T-helper 2 cell treated with Interferon-gamma antibody and Interleukin-4, amounts not matched to agents 5 μg/mL and 100 μg/mL, for 36 hours (primary cell): ENCODE measurements around the gene GON4L.
"Not testable (repeated sequence)": the region's sequence is repeated elsewhere in the genome, so short reads cannot be mapped to it uniquely, and the experiment has no call there.

Experiments used
- DNase-seq: peaks from one replicate; pipeline ENCODE4 v3.0.0; 2021; ENCODE audit warnings: low spot score
- H3K27ac Mint-ChIP-seq: one replicate; pipeline ENCODE4 v1.8.0; 2021; ENCODE audit warnings: mild to moderate bottlenecking, mixed read lengths
- H3K27me3 Mint-ChIP-seq: one replicate; pipeline ENCODE4 v1.8.0; 2021; ENCODE audit warnings: low read depth, mixed read lengths
- H3K36me3 Mint-ChIP-seq: one replicate; pipeline ENCODE4 v1.8.0; 2021; ENCODE audit warnings: low read depth, mixed read lengths
- H3K4me1 Mint-ChIP-seq: one replicate; pipeline ENCODE4 v1.8.0; 2021; ENCODE audit warnings: low read depth, mixed read lengths
- H3K4me3 Mint-ChIP-seq: one replicate; pipeline ENCODE4 v1.8.0; 2022; ENCODE audit warnings: mild to moderate bottlenecking, moderate library complexity, mixed read lengths
- H3K9me3 Mint-ChIP-seq: one replicate; pipeline ENCODE4 v1.8.0; 2021; ENCODE audit warnings: mixed read lengths

Gene GON4L

DNA sequence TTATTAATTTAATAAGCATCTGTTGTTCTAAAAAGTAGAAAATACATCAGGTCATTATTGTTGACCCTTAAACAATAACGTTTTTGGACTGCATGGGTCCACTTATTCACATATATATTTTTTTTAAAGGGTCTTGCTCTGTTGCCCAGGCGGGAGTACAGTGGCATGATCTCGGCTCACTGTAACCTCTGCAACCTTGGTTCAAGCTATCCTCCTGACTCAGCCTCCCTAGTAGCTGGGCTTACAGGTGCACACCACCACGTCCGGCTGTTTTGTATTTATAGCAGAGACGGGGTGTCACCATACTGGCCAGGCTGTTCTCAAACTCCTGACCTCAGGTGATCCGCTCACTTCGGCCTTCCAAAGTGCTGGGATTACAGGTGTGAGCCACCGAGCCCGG is 115.1 kb downstream of the GON4L start:
- peaks cover 4% of the 10 kb centered on the region for H3K4me1 Mint-ChIP-seq
- peaks cover 6% of the 10 kb centered on the region for H3K36me3 Mint-ChIP-seq
- no peaks in the 10 kb centered on the region for H3K9me3 Mint-ChIP-seq
- H3K27ac Mint-ChIP-seq = no peak overlapping the region
- no peaks in the 10 kb centered on the region for H3K27me3 Mint-ChIP-seq
- no peak for DNase-seq
- no peak overlapping the region for H3K4me3 Mint-ChIP-seq

DNA sequence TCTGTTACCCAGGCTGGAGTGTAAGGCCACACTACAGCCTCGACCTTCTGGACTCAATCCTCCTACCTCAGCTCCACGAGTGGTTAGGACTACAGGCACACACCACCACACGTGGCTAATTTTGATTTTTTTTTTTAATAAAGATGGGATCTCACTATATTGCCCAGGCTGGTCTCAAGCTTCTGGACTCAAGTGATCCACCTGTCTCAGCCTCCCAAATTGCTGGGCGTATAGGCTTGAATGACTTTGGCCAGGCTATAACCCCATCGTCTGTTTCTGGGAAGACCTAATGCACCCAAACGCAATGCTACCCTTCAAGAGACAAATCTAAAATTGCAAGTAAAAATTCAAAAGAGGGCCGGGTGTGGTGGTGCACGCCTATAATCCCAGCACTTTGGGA is 116.0 kb downstream of the GON4L start:
- H3K9me3 Mint-ChIP-seq = no peaks in the 10 kb centered on the region
- H3K36me3 Mint-ChIP-seq = peaks cover 14% of the 10 kb centered on the region
- no peak overlapping the region for H3K27ac Mint-ChIP-seq
- peaks cover 4% of the 10 kb centered on the region for H3K4me1 Mint-ChIP-seq
- no peaks in the 10 kb centered on the region for H3K27me3 Mint-ChIP-seq
- H3K4me3 Mint-ChIP-seq = no peak overlapping the region
- DNase-seq = no peak

- no peak overlapping the region for H3K4me3 Mint-ChIP-seq
- no peak overlapping the region for H3K27ac Mint-ChIP-seq
- H3K4me1 Mint-ChIP-seq = no peaks in the 10 kb centered on the region
- H3K9me3 Mint-ChIP-seq = no peaks in the 10 kb centered on the region
- H3K36me3 Mint-ChIP-seq = peaks cover 31% of the 10 kb centered on the region
- DNase-seq = peak; percentile 8
- H3K27me3 Mint-ChIP-seq = no peaks in the 10 kb centered on the region
Measured at GRCh38 chr1:155729031-155729898, 127.7 kb downstream of the GON4L start.

DNA sequence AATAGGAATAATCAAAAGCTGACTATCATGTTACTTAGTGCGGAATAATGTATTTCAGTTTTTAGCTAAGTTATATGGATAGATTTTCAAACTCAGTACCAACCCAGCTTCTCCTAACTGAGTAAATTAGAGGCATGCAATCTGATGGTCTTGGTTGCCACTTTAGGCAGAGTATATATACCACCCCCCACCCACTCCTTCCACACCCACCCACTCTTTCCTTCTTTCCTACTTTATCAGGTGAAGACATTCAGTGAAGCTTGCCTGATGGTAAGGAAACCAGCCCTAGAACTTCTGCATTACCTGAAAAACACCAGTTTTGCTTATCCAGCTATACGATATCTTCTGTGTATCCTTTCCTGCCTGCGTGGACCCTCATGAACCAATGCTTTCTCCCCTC is 131.9 kb downstream of the GON4L start:
- Mint-ChIP-seq H3K4me1 (no peaks in the 10 kb centered on the region), H3K36me3 (peaks cover 14% of the 10 kb centered on the region), H3K27ac (no peak overlapping the region), H3K9me3 (no peaks in the 10 kb centered on the region), H3K4me3 (no peak overlapping the region), H3K27me3 (no peaks in the 10 kb centered on the region)
- DNase-seq = no peak

DNA sequence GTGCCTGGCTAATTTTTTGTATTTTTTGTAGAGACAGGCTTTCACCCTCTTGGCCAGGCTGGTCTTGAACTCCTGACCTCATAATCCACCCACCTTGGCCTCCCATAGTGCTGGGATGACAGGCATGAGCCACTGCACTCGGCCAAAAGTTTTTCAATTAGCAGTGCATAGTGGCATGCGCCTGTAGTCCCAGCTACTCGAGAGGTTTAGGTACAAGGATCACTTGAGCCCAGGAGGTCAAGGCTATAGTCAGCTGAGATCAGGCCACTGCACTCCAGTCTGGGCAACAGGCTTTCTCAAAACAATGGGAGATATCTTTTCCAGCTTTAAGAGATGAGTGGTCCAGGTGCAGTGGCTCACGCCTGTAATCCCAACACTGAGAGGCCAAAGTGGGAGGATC is 137.3 kb downstream of the GON4L start:
- Mint-ChIP-seq H3K27ac (no peak overlapping the region), H3K4me1 (peaks cover 13% of the 10 kb centered on the region), H3K4me3 (no peak overlapping the region), H3K9me3 (no peaks in the 10 kb centered on the region), H3K36me3 (peaks cover 23% of the 10 kb centered on the region), H3K27me3 (no peaks in the 10 kb centered on the region)
- no peak for DNase-seq

DNA sequence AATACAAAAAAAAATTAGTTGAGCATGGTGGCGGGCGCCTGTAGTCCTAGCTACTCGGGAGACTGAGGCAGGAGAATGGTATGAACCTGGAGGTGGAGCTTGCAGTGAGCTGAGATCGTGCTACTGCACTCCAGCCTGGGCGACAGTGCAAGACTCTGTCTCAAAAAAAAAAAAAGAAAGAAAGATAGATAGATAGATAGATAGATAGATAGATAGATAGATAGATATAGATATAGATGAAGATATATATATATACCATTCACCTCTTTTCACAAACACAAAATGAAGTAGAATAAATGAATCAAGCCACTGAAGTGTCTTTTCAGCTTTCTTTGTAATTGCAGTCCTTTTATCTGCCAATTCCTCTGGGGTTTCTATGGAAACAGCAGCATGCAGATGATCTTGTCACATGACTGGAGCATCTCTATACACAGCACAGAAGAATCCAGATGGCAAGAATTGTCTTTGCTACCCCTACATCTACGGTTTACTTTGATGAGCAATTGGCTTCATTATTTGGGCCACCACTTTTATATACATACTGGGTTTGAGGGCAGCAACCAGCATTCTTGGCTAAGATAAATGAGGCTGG is 138.4 kb downstream of the GON4L start:
- H3K27ac Mint-ChIP-seq, DNase-seq, H3K4me3 Mint-ChIP-seq, H3K9me3 Mint-ChIP-seq, H3K27me3 Mint-ChIP-seq: not testable (repeated sequence)
- Mint-ChIP-seq H3K36me3 (peaks cover 26% of the 10 kb centered on the region), H3K4me1 (peaks cover 15% of the 10 kb centered on the region)

- no peak overlapping the region for H3K4me3 Mint-ChIP-seq
- H3K27me3 Mint-ChIP-seq = no peaks in the 10 kb centered on the region
- H3K4me1 Mint-ChIP-seq = peaks cover 18% of the 10 kb centered on the region
- no peak for DNase-seq
- no peaks in the 10 kb centered on the region for H3K9me3 Mint-ChIP-seq
- peak overlapping the region; percentile 41 for H3K27ac Mint-ChIP-seq
- H3K36me3 Mint-ChIP-seq = peaks cover 36% of the 10 kb centered on the region
Measured at GRCh38 chr1:155717041-155717440, 140.0 kb downstream of the GON4L start.

- H3K4me1 Mint-ChIP-seq = peaks cover 19% of the 10 kb centered on the region
- DNase-seq = no peak
- H3K4me3 Mint-ChIP-seq = no peak overlapping the region
- H3K9me3 Mint-ChIP-seq = no peaks in the 10 kb centered on the region
- peaks cover 38% of the 10 kb centered on the region for H3K36me3 Mint-ChIP-seq
- H3K27me3 Mint-ChIP-seq = no peaks in the 10 kb centered on the region
- H3K27ac Mint-ChIP-seq = peak overlapping the region; percentile 50
Measured at GRCh38 chr1:155715777-155716176, 141.2 kb downstream of the GON4L start.

- DNase-seq, H3K27ac Mint-ChIP-seq, H3K4me3 Mint-ChIP-seq, H3K9me3 Mint-ChIP-seq, H3K27me3 Mint-ChIP-seq: not testable (repeated sequence)
- H3K36me3 Mint-ChIP-seq = peaks cover 39% of the 10 kb centered on the region
- peaks cover 19% of the 10 kb centered on the region for H3K4me1 Mint-ChIP-seq
Measured at GRCh38 chr1:155715056-155715455, 142.0 kb downstream of the GON4L start.

DNA sequence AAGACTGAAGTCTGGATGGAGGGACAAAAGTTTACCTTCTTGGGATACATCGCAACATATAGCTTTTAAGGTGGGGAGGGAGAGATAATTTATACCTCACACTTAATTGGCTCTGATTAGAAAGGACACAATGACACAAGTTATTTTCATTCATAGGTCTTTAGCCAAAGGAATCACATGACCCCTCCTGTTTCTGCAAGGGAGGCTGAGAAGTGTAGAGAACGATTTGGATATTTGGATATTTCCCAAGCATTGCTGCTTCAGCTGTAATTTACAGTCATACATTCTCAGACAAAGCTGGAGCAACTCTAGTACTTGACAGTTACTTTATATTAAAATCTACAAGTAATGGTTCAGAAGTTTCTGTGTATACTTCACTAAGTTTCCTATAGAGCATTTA is 143.9 kb downstream of the GON4L start:
- no peak for DNase-seq
- Mint-ChIP-seq H3K9me3 (peaks cover 3% of the 10 kb centered on the region), H3K27ac (no peak overlapping the region), H3K4me1 (peaks cover 19% of the 10 kb centered on the region), H3K27me3 (no peaks in the 10 kb centered on the region), H3K36me3 (peaks cover 41% of the 10 kb centered on the region), H3K4me3 (no peak overlapping the region)

DNA sequence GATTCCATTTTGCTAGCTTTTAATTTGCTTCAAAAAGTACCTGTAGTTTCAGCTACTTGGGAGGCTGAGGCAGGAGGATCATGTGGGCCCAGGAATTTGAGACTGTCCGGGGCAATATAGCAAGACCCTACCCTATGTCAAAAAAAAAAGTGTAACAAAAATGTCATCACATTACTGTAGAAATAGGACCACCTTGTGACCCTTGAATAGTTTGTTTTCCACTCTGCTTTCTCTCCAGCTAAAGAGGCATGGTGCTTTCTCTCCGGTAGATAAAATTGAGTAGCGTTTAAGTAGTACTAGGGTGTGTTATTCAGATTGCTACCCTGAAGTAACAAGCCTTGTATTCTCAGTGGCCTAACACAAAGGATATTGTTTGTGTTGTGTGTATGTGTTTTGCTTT is 144.4 kb downstream of the GON4L start:
- H3K27ac Mint-ChIP-seq, H3K4me3 Mint-ChIP-seq, H3K27me3 Mint-ChIP-seq, H3K9me3 Mint-ChIP-seq, DNase-seq: not testable (repeated sequence)
- Mint-ChIP-seq H3K4me1 (peaks cover 24% of the 10 kb centered on the region), H3K36me3 (peaks cover 41% of the 10 kb centered on the region)

GRCh38 chr1:155711457-155711856 is 145.6 kb downstream of the GON4L start:
- not testable (repeated sequence) for H3K27ac Mint-ChIP-seq, H3K4me3 Mint-ChIP-seq, H3K27me3 Mint-ChIP-seq, H3K9me3 Mint-ChIP-seq, DNase-seq
- peaks cover 36% of the 10 kb centered on the region for H3K36me3 Mint-ChIP-seq
- H3K4me1 Mint-ChIP-seq = peaks cover 20% of the 10 kb centered on the region

GRCh38 chr1:155709391-155709790 is 147.6 kb downstream of the GON4L start:
- Mint-ChIP-seq H3K36me3 (peaks cover 33% of the 10 kb centered on the region), H3K4me3 (no peak overlapping the region), H3K27ac (no peak overlapping the region), H3K9me3 (peaks cover 3% of the 10 kb centered on the region), H3K4me1 (peaks cover 16% of the 10 kb centered on the region), H3K27me3 (no peaks in the 10 kb centered on the region)
- DNase-seq = no peak

- no peaks in the 10 kb centered on the region for H3K27me3 Mint-ChIP-seq
- H3K4me3 Mint-ChIP-seq = no peak overlapping the region
- peaks cover 3% of the 10 kb centered on the region for H3K9me3 Mint-ChIP-seq
- H3K4me1 Mint-ChIP-seq = peaks cover 9% of the 10 kb centered on the region
- H3K36me3 Mint-ChIP-seq = peaks cover 17% of the 10 kb centered on the region
- H3K27ac Mint-ChIP-seq = no peak overlapping the region
- DNase-seq = no peak
Measured at GRCh38 chr1:155706139-155706538, 150.9 kb downstream of the GON4L start.
